NCI-H2171 (cell line): ENCODE data around the gene DICER1.
"Not testable (repeated sequence)": the region's sequence is repeated elsewhere in the genome, so short reads cannot be mapped to it uniquely, and the experiment has no call there.

Source experiments
- DNase-seq: peaks from one replicate; lab custom pipeline; 2025; lab: John Stamatoyannopoulos, UW

Gene DICER1

DNA sequence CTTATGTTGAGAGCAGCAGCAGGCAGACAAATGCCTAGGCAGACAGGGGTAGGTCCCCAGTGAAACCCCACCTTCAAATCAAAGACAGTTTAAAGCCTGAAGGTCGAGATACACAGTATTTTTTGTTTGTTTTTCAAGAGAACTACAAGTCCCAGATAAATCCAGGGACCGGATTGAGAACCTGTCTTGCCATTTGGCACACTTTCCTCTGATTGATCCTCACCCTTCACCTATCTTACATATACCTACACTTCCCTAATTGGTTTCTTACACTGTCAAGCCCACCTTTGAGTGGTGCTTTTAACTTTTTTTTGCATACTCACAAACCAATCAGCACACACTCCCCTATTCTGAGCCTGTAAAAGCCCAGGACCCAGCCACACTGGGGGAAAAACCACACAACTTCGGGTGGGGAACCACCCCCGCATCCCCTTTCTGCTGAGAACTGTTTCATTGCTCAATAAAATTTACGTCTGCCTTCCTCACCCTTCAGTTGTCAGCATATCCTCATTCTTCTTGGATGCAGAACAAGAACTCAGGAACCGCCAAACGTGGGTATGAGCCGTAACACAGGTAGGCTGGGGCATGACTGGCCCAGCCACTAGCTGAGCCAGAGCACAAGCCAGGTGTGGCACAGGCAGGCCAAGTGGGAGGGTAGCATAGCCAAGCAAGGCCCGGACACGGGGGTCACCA lies 11.1 kb downstream of the DICER1 start:
- no peak for DNase-seq

DNA sequence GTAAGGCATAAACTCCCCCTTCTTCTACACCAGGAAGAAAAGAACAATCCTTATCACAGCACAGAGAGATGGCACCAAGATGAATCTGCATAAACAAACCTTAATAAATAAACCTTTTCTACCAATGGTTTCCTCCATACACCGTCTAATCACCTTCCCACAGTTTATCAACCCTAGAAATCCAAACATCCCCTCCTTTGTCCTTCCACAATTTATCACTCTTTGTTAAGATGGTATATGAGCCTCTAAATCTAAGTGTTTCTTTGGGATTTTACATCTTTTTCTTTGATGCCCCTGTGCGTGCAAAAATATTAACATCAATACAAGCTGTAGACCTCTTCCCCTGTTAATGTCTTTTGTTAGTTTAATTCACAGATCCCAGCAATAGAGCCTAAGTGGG lies 12.5 kb downstream of the DICER1 start:
- DNase-seq: no peak

DNA sequence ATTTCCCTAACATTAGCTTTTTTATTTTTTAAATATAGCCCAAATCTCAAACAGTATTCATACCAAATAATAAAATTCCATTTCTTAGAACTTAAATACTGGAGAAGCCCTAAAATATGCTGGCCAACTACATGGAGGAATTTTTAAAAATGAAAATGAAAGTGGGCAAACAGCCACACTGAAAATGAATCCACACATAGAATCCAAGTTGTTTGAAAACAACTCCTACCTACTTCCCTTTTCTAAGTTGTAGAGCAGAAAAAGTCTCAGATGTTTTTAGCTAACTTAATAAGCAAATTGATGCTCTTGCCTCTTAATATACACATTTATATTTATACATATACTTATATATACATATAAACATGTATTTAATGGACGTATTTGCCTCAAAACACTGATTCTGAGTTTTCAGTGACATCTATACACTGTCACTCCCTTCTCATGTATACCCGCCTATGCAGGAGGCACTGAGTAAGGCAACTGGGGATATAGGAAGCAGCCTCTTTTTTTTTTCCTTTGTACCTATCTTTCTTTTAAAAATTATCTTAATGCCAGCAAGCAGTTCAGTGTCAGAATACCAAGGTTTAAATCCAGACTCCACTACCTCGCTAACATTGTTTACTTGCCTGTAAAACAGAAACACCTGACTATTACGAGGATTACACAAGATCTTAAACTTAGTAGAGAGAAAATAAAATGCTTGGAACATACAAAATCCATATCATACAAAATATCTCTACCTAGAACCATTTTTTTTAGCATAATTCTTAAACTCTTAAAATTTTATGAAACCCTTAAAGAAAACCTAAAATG lies 13.3 kb downstream of the DICER1 start:
- no peak for DNase-seq

DNA sequence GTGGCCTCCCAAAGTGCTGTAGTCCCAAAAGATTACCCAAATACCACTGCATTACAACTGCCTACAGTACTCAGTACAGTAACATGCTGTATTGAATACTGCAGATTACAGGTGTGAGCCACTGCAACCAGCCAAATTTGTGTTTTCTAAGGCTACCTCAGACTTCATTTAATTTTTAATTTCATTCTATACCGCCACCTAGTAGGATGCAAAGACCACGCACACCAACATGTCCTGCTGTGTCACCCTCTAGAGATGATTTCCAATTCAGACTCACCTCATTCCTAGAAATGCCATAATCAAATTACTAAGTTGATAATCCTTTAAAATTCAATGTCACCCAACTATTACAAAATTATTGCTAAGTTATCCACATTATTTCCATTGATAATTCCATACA lies 15.1 kb downstream of the DICER1 start:
- DNase-seq: no peak

DNA sequence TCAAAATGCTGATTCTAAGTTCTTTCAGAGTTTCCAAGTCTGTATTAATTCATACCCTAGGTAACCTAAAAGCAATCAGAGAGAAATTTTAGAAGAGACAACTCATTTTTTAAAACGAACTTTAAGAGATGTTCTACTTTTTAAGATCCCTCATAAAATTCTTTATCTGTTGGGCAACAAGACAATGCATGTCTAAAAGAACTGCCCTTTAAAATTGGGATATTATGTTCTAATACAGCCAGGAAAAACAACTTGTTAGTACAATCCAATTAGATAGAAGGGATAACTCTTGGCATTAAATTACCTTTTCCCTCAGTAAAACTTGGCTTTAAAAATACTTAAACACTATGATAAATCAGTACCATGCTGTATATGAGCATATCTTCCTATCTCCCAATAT lies 15.6 kb downstream of the DICER1 start:
- no peak for DNase-seq

DNA sequence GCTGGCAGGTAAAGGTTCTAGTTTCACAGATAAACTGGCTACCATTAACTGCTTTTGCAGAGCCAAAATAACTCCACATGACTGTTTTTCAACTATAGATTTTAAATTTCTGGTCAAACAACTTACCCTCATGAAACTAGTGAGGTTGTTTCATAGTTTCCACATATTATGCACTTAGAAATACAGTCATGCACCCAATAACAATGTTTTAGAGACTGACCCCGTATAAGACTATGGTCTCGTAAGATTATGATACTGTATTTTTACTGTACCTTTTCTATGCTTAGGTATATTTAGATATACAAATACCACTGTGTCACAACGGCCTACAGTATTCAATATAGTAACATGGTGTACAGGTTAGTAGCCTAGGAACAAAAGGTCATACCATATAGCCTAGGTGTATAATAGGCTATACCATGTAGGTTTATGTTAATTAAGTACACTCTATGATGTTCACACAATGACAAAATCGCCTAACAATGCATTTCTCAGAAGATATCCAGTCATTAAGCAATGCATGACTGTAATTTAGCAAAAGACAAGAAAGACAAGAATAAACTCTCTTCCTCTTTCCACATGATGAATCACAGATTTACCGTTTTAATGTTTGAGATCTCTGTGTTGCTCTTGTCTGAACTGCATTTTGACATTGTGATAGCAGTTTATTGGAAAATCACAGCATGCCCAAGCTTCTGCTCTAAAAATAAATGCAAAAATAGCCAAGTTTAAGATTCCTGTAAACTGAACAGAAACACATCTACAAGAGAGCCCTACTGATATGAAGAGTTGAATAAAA lies 17.1 kb downstream of the DICER1 start:
- no peak for DNase-seq

DNA sequence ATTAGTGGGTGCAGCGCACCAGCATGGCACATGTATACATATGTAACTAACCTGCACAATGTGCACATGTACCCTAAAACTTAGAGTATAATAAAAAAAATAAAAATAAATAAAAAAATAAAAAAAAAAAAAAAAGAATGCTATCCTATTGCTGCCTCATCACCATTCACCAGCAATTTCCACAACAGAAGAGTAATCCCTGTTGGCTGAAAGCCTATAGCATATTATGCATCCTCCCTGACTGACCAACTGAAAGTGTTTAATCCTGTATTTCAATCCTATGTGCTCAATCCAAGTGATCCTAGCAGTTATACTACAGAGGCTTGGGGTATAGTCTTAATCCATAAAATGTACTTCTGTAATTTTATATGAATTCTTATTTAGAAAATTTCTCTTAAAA lies 18.5 kb downstream of the DICER1 start:
- DNase-seq: no peak

DNA sequence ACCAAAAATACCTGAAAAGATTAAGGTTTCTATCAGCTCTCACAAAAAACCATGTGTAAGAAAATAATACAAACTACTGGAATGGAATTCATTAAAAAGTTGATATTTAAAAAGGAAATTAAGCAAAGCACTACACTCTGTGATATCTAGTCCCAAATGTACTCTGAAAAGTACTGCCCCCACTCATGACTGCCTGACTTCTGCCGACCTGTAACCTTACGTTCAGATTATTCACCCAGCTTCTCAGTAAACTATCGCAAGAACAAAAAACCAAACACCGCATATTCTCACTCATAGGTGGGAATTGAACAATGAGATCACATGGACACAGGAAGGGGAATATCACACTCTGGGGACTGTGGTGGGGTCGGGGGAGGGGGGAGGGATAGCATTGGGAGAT lies 18.9 kb downstream of the DICER1 start:
- not testable (repeated sequence) for DNase-seq

DNA sequence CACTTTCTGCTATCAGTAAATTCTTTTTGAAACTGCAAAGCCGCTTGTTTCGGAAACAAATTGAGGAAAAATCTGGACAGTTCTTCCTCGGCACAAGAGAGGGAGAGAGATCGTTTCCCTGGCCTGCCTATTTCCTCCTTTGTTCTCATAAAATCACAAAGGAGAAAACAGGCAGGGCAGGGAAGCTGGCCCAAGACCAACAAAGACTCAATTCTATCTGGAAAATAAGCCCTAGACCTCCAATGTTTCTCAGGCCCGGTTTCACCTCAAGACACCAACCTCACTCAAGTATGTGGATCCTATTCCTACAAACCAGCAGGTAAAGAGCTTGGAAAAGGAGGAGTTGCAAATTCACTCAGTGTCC lies 19.5 kb downstream of the DICER1 start:
- no peak for DNase-seq

DNA sequence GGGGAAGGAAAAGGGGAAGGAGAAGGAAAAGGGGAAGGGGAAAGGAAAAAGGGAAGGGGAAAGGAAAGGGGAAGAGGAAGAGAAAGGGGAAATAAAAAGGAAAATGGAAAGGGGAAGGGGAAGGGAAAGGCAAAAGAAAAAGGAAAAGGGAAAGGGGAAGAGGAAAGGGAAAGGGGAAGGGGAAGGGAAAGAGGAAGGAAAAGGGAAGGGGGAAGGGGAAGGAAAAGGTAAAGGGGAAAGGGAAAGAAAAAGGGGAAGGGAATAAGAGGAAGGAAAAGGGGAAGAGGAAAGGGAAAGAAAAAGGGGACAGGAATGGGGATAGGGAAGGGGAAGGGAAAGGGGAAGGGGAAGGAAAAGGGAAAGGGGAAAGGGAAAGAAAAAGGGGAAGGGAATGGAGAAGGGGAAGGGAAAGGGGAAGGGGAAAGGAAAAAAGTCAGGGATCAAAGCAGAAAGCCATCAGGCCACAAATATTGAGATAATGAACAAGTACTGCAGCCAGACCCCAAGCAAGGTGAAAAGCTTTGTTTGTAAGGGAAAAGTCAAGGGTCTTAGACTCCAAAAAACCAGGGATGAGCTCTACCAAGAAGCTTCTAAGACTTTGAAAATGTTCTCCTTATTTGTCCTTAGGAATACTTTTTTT lies 20.0 kb downstream of the DICER1 start:
- DNase-seq: no peak

DNA sequence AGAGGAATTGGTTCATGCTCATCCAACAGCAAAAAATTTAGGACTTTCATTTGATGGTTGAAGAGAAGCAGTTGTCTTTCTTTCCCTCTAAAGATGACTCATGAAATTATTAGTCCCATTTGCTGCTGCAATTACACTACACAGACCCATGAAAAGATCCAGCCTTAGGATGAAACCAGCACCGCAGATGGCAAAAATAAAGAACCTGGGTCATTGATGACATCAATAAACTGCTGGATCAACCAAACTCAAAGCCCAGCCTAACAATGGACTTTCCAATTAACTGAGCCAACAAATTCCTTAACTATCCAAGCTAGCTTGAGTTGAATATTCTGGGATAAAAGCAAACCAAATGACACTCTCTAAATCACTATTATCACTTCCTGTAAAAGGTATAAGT lies 20.7 kb downstream of the DICER1 start:
- DNase-seq: no peak

DNA sequence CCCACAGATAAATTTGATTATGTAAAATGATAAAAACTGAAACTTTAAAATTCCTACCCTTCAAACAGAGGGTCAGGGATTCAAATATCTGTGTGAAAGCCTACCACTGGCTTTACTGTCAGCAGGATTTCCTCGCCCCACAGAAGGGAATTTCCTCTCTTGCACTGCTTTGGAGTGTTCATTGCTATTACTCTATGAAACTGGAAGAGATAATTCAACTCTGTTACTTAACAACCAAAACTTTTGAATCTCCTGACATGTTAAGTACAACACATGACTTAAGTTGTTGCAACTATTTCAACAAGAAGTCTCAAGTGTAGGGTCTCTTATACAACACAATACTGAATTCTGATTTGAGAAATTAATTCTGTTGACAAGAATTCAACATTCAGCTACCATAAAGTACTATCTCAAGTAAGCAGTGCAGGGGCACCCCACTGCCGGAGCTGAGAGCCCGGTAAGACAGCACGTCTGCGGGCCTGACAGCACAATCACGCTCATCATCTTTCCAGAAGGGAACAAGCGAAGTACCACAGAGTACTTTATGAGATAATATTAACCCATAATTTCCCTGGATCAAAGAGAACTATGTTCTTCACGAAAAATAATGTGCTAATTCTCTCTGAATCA lies 22.9 kb downstream of the DICER1 start:
- DNase-seq: no peak

DNA sequence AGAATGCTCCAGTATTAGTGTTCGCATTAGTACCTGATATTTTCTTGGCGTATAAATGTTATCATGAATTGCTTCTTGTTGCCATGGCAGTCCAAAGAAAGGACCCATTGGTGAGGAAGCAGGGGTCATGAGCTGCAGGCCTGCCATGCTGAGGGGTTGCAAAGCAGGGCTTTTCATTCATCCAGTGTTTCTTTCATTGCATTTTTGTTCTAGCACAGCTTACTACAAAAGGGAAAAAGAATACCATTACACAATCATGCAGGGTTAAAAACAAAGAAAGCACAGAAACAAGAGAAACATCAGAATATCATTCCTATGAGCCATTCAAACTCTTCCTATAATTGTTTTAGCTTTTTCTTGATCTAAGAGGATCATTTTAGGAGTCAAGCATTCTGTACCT lies 24.0 kb downstream of the DICER1 start:
- DNase-seq: no peak

DNA sequence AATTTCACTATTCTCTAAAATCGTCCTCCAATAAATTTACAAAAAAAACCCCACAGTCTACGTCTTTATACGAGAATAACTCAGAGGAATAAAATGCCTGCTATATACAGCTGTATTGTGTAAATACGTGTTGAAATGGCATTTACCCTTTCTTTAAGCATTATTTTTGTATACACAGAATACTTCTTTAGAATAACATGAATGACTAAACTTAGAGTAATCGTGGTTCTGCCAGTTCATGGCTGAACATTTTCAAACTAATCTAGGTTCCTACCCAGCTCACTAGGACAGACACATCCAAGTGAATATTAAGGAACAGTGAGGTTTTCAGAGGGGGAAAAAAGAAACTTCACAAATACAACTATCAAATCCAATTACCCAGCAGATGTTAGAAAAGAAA lies 24.6 kb downstream of the DICER1 start:
- no peak for DNase-seq

DNA sequence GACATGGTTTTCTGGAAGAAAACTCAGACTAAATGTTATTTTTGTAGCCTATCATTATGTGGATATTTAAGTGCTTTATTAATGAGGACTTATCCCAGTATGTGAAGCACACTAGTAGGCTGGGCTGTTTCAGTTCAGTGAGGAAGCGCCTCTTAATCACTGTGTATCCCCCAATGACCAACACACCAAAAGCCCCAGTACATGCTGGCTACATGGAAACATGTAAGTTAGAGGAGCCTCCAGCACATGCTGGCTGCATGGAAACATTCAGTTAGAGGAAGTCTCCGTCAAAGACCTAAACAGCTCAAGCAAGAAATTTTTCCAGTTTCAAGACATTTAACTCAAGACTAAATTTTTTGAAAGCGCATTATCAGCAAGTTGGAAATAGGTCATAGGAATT lies 26.8 kb downstream of the DICER1 start:
- no peak for DNase-seq

DNA sequence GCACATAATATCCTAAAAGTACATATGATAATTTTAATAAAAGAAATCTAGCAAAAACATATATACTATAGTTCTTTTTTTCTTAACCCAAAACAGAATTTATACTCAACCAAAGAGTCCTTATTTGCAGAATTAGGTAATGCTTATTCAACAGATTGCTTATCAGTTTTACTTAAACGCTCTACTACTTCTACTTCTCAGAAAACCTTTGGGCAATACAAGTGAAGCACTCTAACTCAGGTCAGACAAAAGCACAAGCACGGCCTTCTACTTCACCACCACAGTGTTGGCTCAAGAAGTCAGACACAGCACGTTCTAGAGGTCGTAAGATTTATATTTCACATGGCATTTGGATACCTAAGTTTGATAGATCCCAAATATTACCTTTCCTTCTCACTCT lies 29.2 kb downstream of the DICER1 start:
- DNase-seq: no peak

DNA sequence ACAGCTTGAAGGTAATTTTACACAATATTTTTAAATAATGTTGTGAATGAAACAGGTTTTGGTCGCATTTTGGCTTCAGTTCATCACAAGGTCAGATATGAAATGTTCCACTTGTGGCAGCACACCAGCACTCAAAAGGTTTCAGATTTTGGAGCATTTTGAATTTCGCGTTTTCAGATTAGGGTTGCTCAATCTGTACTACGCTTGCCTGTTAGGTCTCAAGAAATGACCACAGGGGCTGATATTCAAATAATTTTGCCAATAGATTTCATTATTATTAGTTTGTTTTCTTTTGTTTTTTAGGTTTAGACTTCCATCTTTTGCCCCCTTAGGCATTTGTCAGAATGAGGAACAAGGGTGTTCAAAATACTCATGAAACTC lies 29.8 kb downstream of the DICER1 start:
- DNase-seq: no peak

DNA sequence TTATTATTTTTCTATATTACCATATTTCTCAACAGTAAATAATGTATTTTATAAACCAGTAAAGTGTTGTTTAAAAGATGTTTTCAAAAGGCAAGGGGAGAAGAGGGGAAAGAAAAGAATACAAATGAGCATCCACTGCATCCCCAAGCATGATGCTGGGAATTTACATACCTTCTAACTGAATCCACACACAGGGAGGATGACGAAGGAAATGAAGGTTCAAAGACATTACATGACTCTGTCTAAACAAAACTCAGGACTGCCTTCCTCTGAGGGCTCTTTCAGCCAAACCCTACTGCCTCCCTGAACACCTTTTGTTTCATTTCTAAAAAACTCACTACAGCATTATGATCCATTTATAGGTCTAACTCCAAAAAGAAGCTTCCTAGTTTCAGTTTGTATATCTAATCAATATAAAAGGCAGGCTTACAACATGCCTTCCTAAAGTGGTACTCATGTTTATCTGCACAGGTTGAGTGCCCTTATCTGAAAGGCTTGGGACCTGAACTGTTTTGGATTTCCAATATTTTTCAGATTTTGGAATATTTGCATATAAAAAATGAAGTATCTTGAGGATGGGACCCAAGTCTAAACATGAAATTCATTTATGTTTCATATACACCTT lies 30.3 kb downstream of the DICER1 start:
- DNase-seq: no peak

DNA sequence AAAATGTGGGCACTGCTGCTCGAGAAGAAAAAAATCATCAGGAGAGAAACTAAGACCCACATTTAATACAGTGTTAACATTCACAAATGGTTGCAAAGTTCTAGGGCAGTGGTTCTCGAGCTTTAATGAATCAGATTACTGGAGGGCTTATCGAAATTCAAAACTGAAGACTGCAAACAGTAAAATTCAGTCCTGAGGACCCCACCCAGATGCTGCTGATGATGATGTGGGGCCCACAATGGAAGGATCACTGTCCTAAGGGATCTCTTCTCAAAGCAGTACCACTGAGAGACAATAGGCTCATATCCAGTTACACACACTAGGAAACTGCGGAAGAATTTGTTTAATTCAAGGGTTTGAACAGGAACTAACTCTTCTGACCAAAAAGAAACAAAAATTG lies 31.4 kb downstream of the DICER1 start:
- DNase-seq: no peak

DNA sequence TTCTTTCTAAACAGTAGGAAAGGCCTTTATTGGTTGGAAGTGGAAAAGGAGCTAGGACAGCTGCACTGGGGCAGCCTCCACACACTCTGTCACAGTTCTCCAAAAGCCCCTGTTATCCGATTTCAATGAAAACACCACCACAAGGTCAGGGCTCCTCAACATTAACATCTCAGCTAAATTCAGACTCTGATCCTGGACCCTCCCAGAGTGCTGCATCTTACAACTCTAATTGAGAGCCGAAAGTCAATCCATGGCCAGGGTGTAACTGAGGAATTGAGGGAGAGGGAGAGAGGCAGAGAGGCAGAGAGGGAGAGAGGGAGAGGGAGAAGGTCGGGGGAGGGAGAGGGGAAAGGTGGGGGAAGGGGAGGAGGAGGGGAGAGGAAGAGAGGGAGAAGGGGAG lies 32.1 kb downstream of the DICER1 start:
- DNase-seq: no peak

DNA sequence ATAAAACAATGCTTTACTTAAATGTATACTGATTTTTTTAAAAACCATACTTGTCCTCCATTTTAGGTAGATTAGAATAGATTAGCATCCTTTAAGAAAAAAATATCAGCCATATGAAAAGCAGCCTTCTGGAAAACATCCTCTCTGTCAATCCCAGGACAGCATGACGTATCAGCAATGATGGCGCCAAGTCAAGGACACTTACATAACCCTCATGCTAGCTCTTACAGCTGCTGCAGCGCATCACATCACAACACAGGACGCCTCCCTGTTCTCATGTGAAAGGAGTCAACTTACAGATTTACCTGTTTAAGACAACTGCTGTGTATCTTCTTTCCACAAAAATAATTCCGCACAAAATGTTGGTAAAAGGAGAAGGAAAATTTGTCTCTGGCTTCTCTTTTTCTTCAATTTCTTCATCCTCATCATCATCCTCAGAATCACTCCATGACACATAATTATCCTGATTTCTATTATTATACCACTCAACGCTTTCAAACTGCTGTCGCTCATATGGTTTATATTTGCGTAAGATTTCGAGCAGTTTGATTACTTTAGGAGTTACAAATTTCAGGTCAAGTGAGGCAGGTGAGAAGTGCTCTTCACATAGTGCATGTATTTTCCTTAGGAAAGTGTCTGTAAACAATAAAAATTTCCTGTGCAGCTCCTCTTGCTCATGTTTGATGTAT lies 33.3 kb downstream of the DICER1 start:
- DNase-seq: no peak
